ENCODE measurements around the gene CBLN3.

The CBLN3 gene

GRCh38 chr14:24426150-24426911 is 3.1 kb downstream of the CBLN3 start:
- no peak for DNase-seq (ENCODE audit: low read depth, low spot score)

GRCh38 chr14:24425704-24426103 is 3.8 kb downstream of the CBLN3 start:
- no peak for DNase-seq (ENCODE audit: low read depth, low spot score)

- DNase-seq (ENCODE audit: low read depth, low spot score) = no peak
Observed at GRCh38 chr14:24422694-24423601, 6.5 kb downstream of the CBLN3 start.

- DNase-seq (ENCODE audit: low read depth, low spot score) = no peak
Observed at GRCh38 chr14:24422261-24422660, 7.2 kb downstream of the CBLN3 start.

GRCh38 chr14:24418492-24418873 is 11.0 kb downstream of the CBLN3 start:
- no peak for DNase-seq (ENCODE audit: low read depth, low spot score)

GRCh38 chr14:24417832-24418491 is 11.5 kb downstream of the CBLN3 start:
- DNase-seq (ENCODE audit: low read depth, low spot score) = no peak

GRCh38 chr14:24416932-24417619 is 12.4 kb downstream of the CBLN3 start:
- no peak for DNase-seq (ENCODE audit: low read depth, low spot score)

- DNase-seq (ENCODE audit: low read depth, low spot score) = no peak
Observed at GRCh38 chr14:24416254-24416931, 13.1 kb downstream of the CBLN3 start.

- no peak for DNase-seq (ENCODE audit: low read depth, low spot score)
Observed at GRCh38 chr14:24415421-24416253, 13.8 kb downstream of the CBLN3 start.

GRCh38 chr14:24414732-24415420 is 14.6 kb downstream of the CBLN3 start:
- DNase-seq (ENCODE audit: low read depth, low spot score) = no peak

- DNase-seq (ENCODE audit: low read depth, low spot score) = no peak
Observed at GRCh38 chr14:24414077-24414476, 15.4 kb downstream of the CBLN3 start.

- DNase-seq (ENCODE audit: low read depth, low spot score) = no peak
Observed at GRCh38 chr14:24411443-24412389, 17.8 kb downstream of the CBLN3 start.

- no peak for DNase-seq (ENCODE audit: low read depth, low spot score)
Observed at GRCh38 chr14:24409956-24410355, 19.5 kb downstream of the CBLN3 start.

- DNase-seq (ENCODE audit: low read depth, low spot score) = no peak
Observed at GRCh38 chr14:24409192-24409591, 20.3 kb downstream of the CBLN3 start.

GRCh38 chr14:24408764-24409163 is 20.7 kb downstream of the CBLN3 start:
- DNase-seq (ENCODE audit: low read depth, low spot score) = no peak

- DNase-seq (ENCODE audit: low read depth, low spot score) = no peak
Observed at GRCh38 chr14:24407608-24408325, 21.7 kb downstream of the CBLN3 start.

GRCh38 chr14:24406416-24406815 is 23.1 kb downstream of the CBLN3 start:
- no peak for DNase-seq (ENCODE audit: low read depth, low spot score)

- no peak for DNase-seq (ENCODE audit: low read depth, low spot score)
Observed at GRCh38 chr14:24404814-24405213, 24.7 kb downstream of the CBLN3 start.

Measured in activated naive CD8-positive, alpha-beta T cell treated with anti-CD3 and anti-CD28 coated beads, Interleukin-2, amount 50 U/mL, for 16 hours (primary cell).